Posterior vena cava (tissue), 2 donors: ENCODE measurements around the gene KIAA0040. TPM values are rescaled to one million over a fixed set of nuclear protein-coding genes. Genes with fewer than 3 reads are reported as not detected.
"Not testable (repeated sequence)": the region's sequence is repeated elsewhere in the genome, so short reads cannot be mapped to it uniquely, and the experiment has no call there.

Experiments
- DNase-seq: peaks from one replicate; pipeline ENCODE4 v3.0.0-alpha.2; 2020; ENCODE audit warnings: low spot score
- intact Hi-C, 2 donors: fragments of 100-400 bp; cut with DNase I; formaldehyde crosslinking; loops; one replicate each; pipeline versions ENCODE4 v1.14.1 to v1.14.2; 2022 to 2023
- total RNA-seq, 2 donors: library from RNA; stranded (reverse); fragmentation: NEBNext Ultra II Directional; extraction: Animal tissue kit (Norgen Biotek cat#: 25700); gene quantifications; one replicate each; pipeline ENCODE4 v1.2.1, GENCODE V29; 2021
- donor health status: DM: yes; HTN: yes; CAD: no.
- donor health status: DM: yes; HTN: yes; CAD: no.

Gene KIAA0040
- total RNA-seq, 2 donors from 2014 or later: 9.3 to 13.5 TPM

GRCh38 chr1:175124861-175125260 is 67.7 kb downstream of the KIAA0040 start:
- intact Hi-C loops: loop anchor here (5.0 to 10.0 kb wide), 2 partner anchors 90 to 93 kb away; no protein-coding TSS in a partner anchor
- no peak for DNase-seq

DNA sequence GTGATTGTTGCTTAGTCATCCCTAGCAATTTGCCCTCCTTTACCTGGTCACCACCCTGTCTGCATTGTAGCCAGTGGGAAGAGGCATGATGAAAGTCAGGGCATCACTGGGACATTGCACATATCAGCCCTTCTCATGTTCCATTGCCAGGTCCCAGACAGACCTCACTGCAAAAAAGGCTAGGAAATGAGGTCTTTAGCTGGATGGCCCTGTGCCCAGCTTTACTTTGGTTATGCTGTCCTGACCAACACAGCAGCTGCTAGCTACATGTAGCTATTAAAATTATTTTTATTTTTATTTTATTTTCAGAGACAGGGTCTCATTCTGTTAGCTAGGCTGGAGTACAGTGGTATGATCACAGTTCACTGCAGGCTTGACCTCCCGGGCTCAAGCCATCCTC is 72.1 kb downstream of the KIAA0040 start:
- intact Hi-C loops: loop anchor here in 1 of 2 donors (10.0 kb wide), 1 partner anchor 86 kb away; no protein-coding TSS in a partner anchor
- DNase-seq: no peak

DNA sequence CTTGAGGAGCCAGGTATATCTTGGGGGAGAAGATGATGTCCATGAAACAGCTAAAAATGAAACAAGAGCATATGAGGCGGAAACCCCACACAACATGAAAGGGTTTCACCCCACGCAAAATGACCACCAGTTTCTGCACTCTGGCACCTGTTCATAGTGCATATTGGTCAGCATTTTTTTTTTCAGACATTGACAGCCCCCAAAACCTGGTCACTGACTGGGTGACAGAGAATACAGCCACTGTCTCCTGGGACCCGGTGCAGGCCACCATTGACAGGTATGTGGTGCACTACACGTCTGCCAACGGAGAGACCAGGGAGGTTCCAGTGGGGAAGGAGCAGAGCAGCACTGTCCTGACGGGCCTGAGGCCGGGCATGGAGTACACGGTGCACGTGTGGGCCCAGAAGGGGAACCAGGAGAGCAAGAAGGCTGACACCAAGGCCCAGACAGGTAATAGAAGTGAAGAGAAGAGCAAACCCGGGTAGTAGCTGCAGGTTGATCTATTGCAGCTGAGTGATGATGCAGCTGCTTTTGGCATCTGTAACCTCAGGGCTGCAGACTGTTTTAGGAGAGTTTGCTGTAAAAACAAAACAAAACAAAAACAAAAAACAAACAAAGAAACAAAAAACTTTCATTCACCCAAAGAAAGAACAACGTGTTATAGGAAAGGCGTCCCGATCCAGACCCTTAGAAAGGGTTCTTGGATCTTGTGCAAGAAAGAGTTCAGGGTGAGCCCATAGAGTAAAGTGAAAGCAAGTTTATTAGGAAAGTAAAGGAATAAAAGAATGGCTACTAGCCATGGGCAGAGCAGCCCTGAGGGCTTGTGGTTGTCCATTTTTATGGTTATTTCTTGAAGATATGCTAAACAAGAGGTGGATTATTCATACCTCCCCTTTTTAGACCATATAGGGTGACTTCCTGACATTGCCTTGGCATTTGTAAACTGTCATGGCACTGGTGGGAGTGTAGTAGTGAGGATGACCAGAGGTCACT is 73.9 kb downstream of the KIAA0040 start:
- intact Hi-C loops: no loop called here
- no peak for DNase-seq

GRCh38 chr1:175116903-175117302 is 75.7 kb downstream of the KIAA0040 start:
- no peak for DNase-seq
- intact Hi-C loops: no loop called here

DNA sequence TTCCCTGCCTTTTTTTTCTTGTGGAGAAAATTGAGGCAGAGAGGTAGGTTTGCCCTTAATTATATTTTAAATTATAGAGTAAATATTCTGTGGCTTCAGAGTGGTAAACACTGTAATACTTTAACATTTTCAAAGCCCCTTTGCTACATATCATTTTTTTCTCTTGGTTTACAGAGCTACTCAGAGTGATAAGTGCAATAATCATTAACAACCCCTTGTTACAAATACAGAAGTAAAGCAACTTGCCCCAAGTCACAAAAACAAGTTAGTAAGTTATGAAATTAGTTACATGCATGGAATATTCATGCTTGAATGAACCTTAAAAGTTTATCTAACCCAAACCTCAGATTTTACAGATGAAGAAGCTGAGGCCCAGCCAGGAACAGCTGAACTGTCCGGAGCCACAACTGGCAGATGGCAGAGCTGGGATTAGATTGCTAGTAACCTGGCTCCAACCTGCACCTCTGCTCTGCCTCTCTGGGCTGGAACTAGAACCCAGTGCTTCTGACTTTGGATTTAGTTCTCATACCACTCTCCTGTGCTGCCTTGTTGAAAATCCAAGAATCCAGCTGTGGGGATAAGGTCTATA is 76.3 kb downstream of the KIAA0040 start:
- intact Hi-C loops: no loop called here
- no peak for DNase-seq

- intact Hi-C loops: no loop called here
These were observed 77.6 kb downstream of the KIAA0040 start for GRCh38 chr1:175114996-175115395.

GRCh38 chr1:175108331-175108820 is 84.2 kb downstream of the KIAA0040 start:
- intact Hi-C loops, DNase-seq: not testable (repeated sequence)

More at GRCh38 chr1:175114996-175115395, 77.6 kb downstream of the KIAA0040 start:
- no peak for DNase-seq

Other genes starting within 250 kb of the KIAA0040 start
- gene CACYBP, start 192.8 kb downstream of the KIAA0040 start, total RNA-seq: 10 to 100 TPM; 45.7 to 47.9 TPM
- gene MRPS14, start 169.4 kb downstream of the KIAA0040 start, total RNA-seq: 10 to 100 TPM; 18.1 to 28.8 TPM
- gene TNN, start 124.9 kb downstream of the KIAA0040 start, total RNA-seq: under 1 TPM; 0.05 to 0.14 TPM